H9 (cell line): ENCODE data around the gene MAGI1. TPM values are rescaled to one million over a fixed set of nuclear protein-coding genes. Genes with fewer than 3 reads are reported as not detected.

Source experiments
- DNase-seq: peaks from one replicate; pipeline ENCODE4 v3.0.0-alpha.2; 2017
- H2AFZ ChIP-seq: one replicate; pipeline ENCODE4 v1.6.1; 2013; ENCODE audit warnings: mild to moderate bottlenecking, low read length, control low read depth, moderate library complexity
- H2AK5ac ChIP-seq: 2 replicates; pipeline ENCODE4 v1.6.1; 2013; ENCODE audit warnings: low read length, control low read depth, mixed read lengths; ENCODE audit not compliant: insufficient read length
- H2BK120ac ChIP-seq: one replicate; pipeline ENCODE4 v1.6.1; 2013; ENCODE audit warnings: low read depth, mild to moderate bottlenecking, low read length, control low read depth, inconsistent platforms; ENCODE audit not compliant: poor library complexity, severe bottlenecking
- H2BK12ac ChIP-seq: 2 replicates; pipeline ENCODE4 v1.6.1; 2013; ENCODE audit warnings: low read length, control low read depth, mixed read lengths, low read depth; ENCODE audit not compliant: insufficient read length
- H2BK15ac ChIP-seq: 2 replicates; pipeline ENCODE4 v1.6.1; 2013; ENCODE audit warnings: low read depth, low read length, control low read depth
- H2BK20ac ChIP-seq: one replicate; pipeline ENCODE4 v1.6.1; 2013; ENCODE audit warnings: low read depth, mild to moderate bottlenecking, low read length, control low read depth, inconsistent platforms; ENCODE audit not compliant: poor library complexity, severe bottlenecking
- H2BK5ac ChIP-seq: 2 replicates; pipeline ENCODE4 v1.6.1; 2013; ENCODE audit warnings: low read length, control low read depth, mixed read lengths; ENCODE audit not compliant: insufficient read length
- H3K14ac ChIP-seq: 2 replicates; pipeline ENCODE4 v1.6.1; 2013; ENCODE audit warnings: low read length, control low read depth; ENCODE audit not compliant: insufficient read depth
- H3K18ac ChIP-seq: 2 replicates; pipeline ENCODE4 v1.6.1; 2013; ENCODE audit warnings: low read depth, mild to moderate bottlenecking, mixed read lengths, low read length, control low read depth; ENCODE audit not compliant: insufficient read length
- H3K23ac ChIP-seq: 2 replicates; pipeline ENCODE4 v1.6.1; 2013; ENCODE audit warnings: low read length, control low read depth, mixed read lengths, low read depth; ENCODE audit not compliant: insufficient read length
- H3K23me2 ChIP-seq: 2 replicates; pipeline ENCODE4 v1.6.1; 2013; ENCODE audit warnings: low read depth, mild to moderate bottlenecking, mixed read lengths, low read length, control low read depth; ENCODE audit not compliant: insufficient read length, poor library complexity, severe bottlenecking
- H3K27ac ChIP-seq: 2 replicates; pipeline ENCODE4 v1.5.1; 2013; ENCODE audit warnings: low read length, control low read depth, mixed read lengths, low read depth; ENCODE audit not compliant: insufficient read length
- H3K27me3 ChIP-seq: 2 replicates; pipeline ENCODE4 v1.6.1; 2013; ENCODE audit warnings: low read length, control low read depth, inconsistent platforms; ENCODE audit not compliant: insufficient read depth
- H3K4ac ChIP-seq: 2 replicates; pipeline ENCODE4 v1.6.1; 2013; ENCODE audit warnings: low read depth, mild to moderate bottlenecking, control low read depth, inconsistent platforms, low read length, moderate library complexity
- H3K4me1 ChIP-seq: 2 replicates; pipeline ENCODE4 v1.6.1; 2013; ENCODE audit warnings: low read length, control low read depth, inconsistent platforms; ENCODE audit not compliant: insufficient read depth
- H3K4me2 ChIP-seq: 2 replicates; pipeline ENCODE4 v1.6.1; 2013; ENCODE audit warnings: low read length, control low read depth, mixed read lengths; ENCODE audit not compliant: insufficient read length, insufficient read depth
- H3K56ac ChIP-seq: 2 replicates; pipeline ENCODE4 v1.6.1; 2013; ENCODE audit warnings: low read depth, mild to moderate bottlenecking, mixed read lengths, low read length, control low read depth; ENCODE audit not compliant: insufficient read length
- H3K79me1 ChIP-seq: 2 replicates; pipeline ENCODE4 v1.6.1; 2013; ENCODE audit warnings: low read depth, mild to moderate bottlenecking, moderate library complexity, low read length, control low read depth, inconsistent platforms; ENCODE audit not compliant: insufficient read depth, poor library complexity, severe bottlenecking
- H3K79me2 ChIP-seq: 2 replicates; pipeline ENCODE4 v1.6.1; 2013; ENCODE audit warnings: low read length, control low read depth, inconsistent platforms; ENCODE audit not compliant: insufficient read depth
- H3K9ac ChIP-seq: 2 replicates; pipeline ENCODE4 v1.6.1; 2013; ENCODE audit warnings: low read length, control low read depth, mixed read lengths; ENCODE audit not compliant: insufficient read length; ENCODE audit errors: extremely low read depth
- H3K9me3 ChIP-seq: one replicate; pipeline ENCODE4 v1.6.1; 2013; ENCODE audit warnings: low read depth, low read length, inconsistent platforms; ENCODE audit not compliant: control insufficient read depth
- H3T11ph ChIP-seq: one replicate; pipeline ENCODE4 v1.6.1; 2013; ENCODE audit warnings: mild to moderate bottlenecking, low read length, control low read depth, inconsistent platforms
- H4K20me1 ChIP-seq: one replicate; pipeline ENCODE4 v1.6.1; 2013; ENCODE audit not compliant: control insufficient read depth, insufficient read length, insufficient read depth
- H4K5ac ChIP-seq: 2 replicates; pipeline ENCODE4 v1.6.1; 2013; ENCODE audit warnings: low read depth, mild to moderate bottlenecking, mixed read lengths, low read length, control low read depth; ENCODE audit not compliant: insufficient read length
- H4K8ac ChIP-seq: replicated peaks from 2 replicates; pipeline ENCODE4 v1.6.1; 2013; ENCODE audit warnings: low read length, control low read depth, mixed read lengths, low read depth; ENCODE audit not compliant: insufficient read length
- H4K91ac ChIP-seq: 2 replicates; pipeline ENCODE4 v1.6.1; 2013; ENCODE audit warnings: low read depth, mild to moderate bottlenecking, moderate library complexity, mixed read lengths, low read length, control low read depth; ENCODE audit not compliant: insufficient read length
- H3K27ac Mint-ChIP-seq, 3 experiments: 2 replicates in 2 of 3; 3 replicates in 1 of 3; pipeline ENCODE4 v1.8.0; 2020 to 2021; ENCODE audit warnings: mixed read lengths in 3 of 3, mild to moderate bottlenecking in 1 of 3, moderate library complexity in 1 of 3
- H3K27me3 Mint-ChIP-seq: 2 replicates; pipeline ENCODE4 v1.8.0; 2021; ENCODE audit warnings: low read depth, mild to moderate bottlenecking, moderate library complexity, mixed read lengths
- H3K36me3 Mint-ChIP-seq, 3 experiments: 2 replicates in 2 of 3; 3 replicates in 1 of 3; pipeline ENCODE4 v1.8.0; 2020 to 2021; ENCODE audit warnings: low read depth in 3 of 3, mixed read lengths in 3 of 3; ENCODE audit not compliant: insufficient read depth in 1 of 3
- H3K4me1 Mint-ChIP-seq, 2 experiments: 2 replicates each; pipeline ENCODE4 v1.8.0; 2020; ENCODE audit warnings: mixed read lengths in 2 of 2
- H3K4me3 Mint-ChIP-seq, 2 experiments: 2 replicates in 1 of 2; 3 replicates in 1 of 2; pipeline ENCODE4 v1.8.0; 2020 to 2021; ENCODE audit warnings: mild to moderate bottlenecking in 2 of 2, mixed read lengths in 2 of 2, moderate library complexity in 1 of 2
- H3K9me3 Mint-ChIP-seq, 2 experiments: 2 replicates in 1 of 2; 3 replicates in 1 of 2; pipeline ENCODE4 v1.8.0; 2020; ENCODE audit warnings: mild to moderate bottlenecking in 2 of 2, mixed read lengths in 2 of 2, moderate library complexity in 1 of 2
- CTCF ChIP-seq: fragments of 200-600 bp; sonication (generic); conservative IDR thresholded peaks from 3 replicates; pipeline ENCODE4 v1.8.0; 2021; ENCODE audit warnings: antibody characterized with exemption, mild to moderate bottlenecking
- WGBS: extraction: QIAGEN DNeasy Blood & Tissue Kit; methylation state at CpG from one replicate; pipeline ENCODE4 v1.1.7; 2013; ENCODE audit warnings: missing lambda C conversion rate, low lambda C conversion rate, mixed read lengths; ENCODE audit not compliant: insufficient read length; ENCODE audit errors: extremely low coverage; 5-methylcytosine and 5-hydroxymethylcytosine counted together
- total RNA-seq: library from RNA; stranded (reverse); gene quantifications from 2 replicates; pipeline ENCODE4 v1.2.1, GENCODE V29; 2021

MAGI1 gene
- total RNA-seq, 1 experiment from 2014 or later: 65.7 TPM

DNA sequence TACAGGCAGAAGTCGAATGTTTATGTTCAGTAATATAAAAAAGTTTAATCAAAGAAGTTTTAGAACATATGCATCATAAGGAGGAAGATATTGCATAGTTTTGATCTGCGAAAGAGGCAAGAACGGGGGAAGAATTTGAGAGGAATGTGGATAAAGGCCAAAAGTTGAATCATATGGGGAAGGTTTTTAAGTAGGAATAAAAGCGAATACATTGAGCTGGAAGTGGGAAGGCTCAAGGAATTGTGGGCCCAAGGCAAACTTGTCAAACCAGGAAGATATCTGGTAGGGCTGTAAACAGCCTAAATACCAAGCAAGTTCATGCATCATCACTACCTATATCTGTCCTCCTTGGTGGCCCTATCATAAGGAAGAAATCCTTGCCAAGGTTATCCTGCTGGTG, 186.9 kb downstream of the MAGI1 start:
- 100% methylated on average over 2 of the region's 4 CpGs for WGBS
- Mint-ChIP-seq H3K27ac (peak overlapping the region in 1 of 3 experiments; percentile 24; a peak in 1 of 7 replicates), H3K36me3 (no peaks in the 10 kb centered on the region), H3K4me1 (peaks cover 7 to 18% of the 10 kb centered on the region in 2 experiments), H3K27me3 (no peaks in the 10 kb centered on the region; the same call in 1 of the 2 replicates), H3K4me3 (no peak overlapping the region), H3K9me3 (no peaks in the 10 kb centered on the region)
- no peak for TF ChIP-seq CTCF
- DNase-seq: no peak
- Histone ChIP-seq H3K23me2 (no peaks in the 10 kb centered on the region), H3K9me3 (no peaks in the 10 kb centered on the region), H4K20me1 (no peaks in the 10 kb centered on the region), H2AK5ac (no peak overlapping the region), H3K4me1 (peaks cover 7% of the 10 kb centered on the region; the same call in 1 of the 2 replicates), H2BK120ac (no peak overlapping the region), H2AFZ (no peak overlapping the region), H3K79me2 (no peaks in the 10 kb centered on the region), H3K9ac (no peak overlapping the region), H4K5ac (no peak overlapping the region), H2BK15ac (no peak overlapping the region), H3K79me1 (no peaks in the 10 kb centered on the region), H3K14ac (no peak overlapping the region), H3K23ac (no peak overlapping the region), H3K27ac (no peak overlapping the region), H3K56ac (no peak overlapping the region), H2BK12ac (no peak overlapping the region), H3K18ac (no peak overlapping the region), H3T11ph (no peak overlapping the region), H3K4ac (no peak overlapping the region), H3K27me3 (no peaks in the 10 kb centered on the region), H4K91ac (no peak overlapping the region), H2BK5ac (no peak overlapping the region), H4K8ac (no peak overlapping the region), H2BK20ac (no peak overlapping the region), H3K4me2 (no peak overlapping the region)
